Measurements from ENCODE around the gene DESI2. TPM values are rescaled to one million over a fixed set of nuclear protein-coding genes. Genes with fewer than 3 reads are reported as not detected.

The DESI2 gene
- total and polyA plus RNA-seq, 2 experiments from 2014 or later: 43.9 to 65.9 TPM

GRCh38 chr1:244642526-244642925 lies 10.4 kb upstream of the DESI2 start:
- H2AFZ ChIP-seq: no peak overlapping the region
- no peak overlapping the region for H3K9ac ChIP-seq
- no peaks in the 10 kb centered on the region for H3K9me3 ChIP-seq (ENCODE audit: low read depth)
- no peaks in the 10 kb centered on the region for H3K36me3 ChIP-seq (ENCODE audit: low read depth)
- H3K4me3 ChIP-seq: no peak overlapping the region
- no peak for TF ChIP-seq EZH2 (IDR thresholded peaks at IDR 0.05; ENCODE audit: insufficient read depth, poor library complexity, severe bottlenecking)
- TF ChIP-seq EZH2phosphoT487 (IDR thresholded peaks at IDR 0.05; ENCODE audit: insufficient read depth, low read depth): no peak
- no peaks in the 10 kb centered on the region for H4K20me1 ChIP-seq (ENCODE audit: insufficient read depth)
- in situ Hi-C loops (cut with MboI): no loop called here
- H3K27ac ChIP-seq: no peak overlapping the region
- 75 to 82% methylated on average over 14 to 16 of the region's 16 CpGs for WGBS, 2 experiments (ENCODE audit: low coverage in 1 of 2, low lambda C conversion rate in 2 of 2, missing lambda C conversion rate in 2 of 2)
- H3K4me2 ChIP-seq (ENCODE audit: unreplicated experiment): no peak overlapping the region
- no peaks in the 10 kb centered on the region for H3F3A ChIP-seq (ENCODE audit: insufficient read depth)
- H3K79me2 ChIP-seq (ENCODE audit: insufficient read depth): no peaks in the 10 kb centered on the region
- no peak for DNase-seq
- no peaks in the 10 kb centered on the region for H3K4me1 ChIP-seq (ENCODE audit: insufficient read depth)
- H3K27me3 ChIP-seq (replicated peaks; ENCODE audit: insufficient read depth): no peaks in the 10 kb centered on the region
- H3K9me2 ChIP-seq (ENCODE audit: insufficient read depth): no peaks in the 10 kb centered on the region

GRCh38 chr1:244642988-244643387 lies 9.9 kb upstream of the DESI2 start:
- no peaks in the 10 kb centered on the region for H3K9me2 ChIP-seq (ENCODE audit: insufficient read depth)

GRCh38 chr1:244645414-244645813 lies 7.5 kb upstream of the DESI2 start:
- no peak overlapping the region for H3K4me3 ChIP-seq
- H3K4me1 ChIP-seq (ENCODE audit: insufficient read depth): no peaks in the 10 kb centered on the region
- H3F3A ChIP-seq (ENCODE audit: insufficient read depth): no peaks in the 10 kb centered on the region
- H3K27me3 ChIP-seq (replicated peaks; ENCODE audit: insufficient read depth): no peaks in the 10 kb centered on the region
- TF ChIP-seq EZH2 (IDR thresholded peaks at IDR 0.05; ENCODE audit: insufficient read depth, poor library complexity, severe bottlenecking): no peak
- no peak for TF ChIP-seq EZH2phosphoT487 (IDR thresholded peaks at IDR 0.05; ENCODE audit: insufficient read depth, low read depth)
- no peak overlapping the region for H3K27ac ChIP-seq
- H3K9me3 ChIP-seq (ENCODE audit: low read depth): no peaks in the 10 kb centered on the region
- 46 to 50% methylated on average over 6 of the region's 6 CpGs for WGBS, 2 experiments (ENCODE audit: low coverage in 1 of 2, low lambda C conversion rate in 2 of 2, missing lambda C conversion rate in 2 of 2)
- no peak overlapping the region for H3K4me2 ChIP-seq (ENCODE audit: unreplicated experiment)
- H3K9me2 ChIP-seq (ENCODE audit: insufficient read depth): no peaks in the 10 kb centered on the region
- no peaks in the 10 kb centered on the region for H3K79me2 ChIP-seq (ENCODE audit: insufficient read depth)
- no peak for DNase-seq
- in situ Hi-C loops (cut with MboI): no loop called here
- H2AFZ ChIP-seq: no peak overlapping the region
- no peak overlapping the region for H3K9ac ChIP-seq
- no peaks in the 10 kb centered on the region for H3K36me3 ChIP-seq (ENCODE audit: low read depth)
- no peaks in the 10 kb centered on the region for H4K20me1 ChIP-seq (ENCODE audit: insufficient read depth)

More at GRCh38 chr1:244642988-244643387, 9.9 kb upstream of the DESI2 start:
- Histone ChIP-seq H4K20me1 (ENCODE audit: insufficient read depth) (no peaks in the 10 kb centered on the region), H2AFZ (no peak overlapping the region), H3K4me3 (no peak overlapping the region), H3K9ac (no peak overlapping the region), H3K4me1 (ENCODE audit: insufficient read depth) (no peaks in the 10 kb centered on the region), H3K27me3 (replicated peaks; ENCODE audit: insufficient read depth) (no peaks in the 10 kb centered on the region), H3F3A (ENCODE audit: insufficient read depth) (no peaks in the 10 kb centered on the region), H3K27ac (no peak overlapping the region), H3K79me2 (ENCODE audit: insufficient read depth) (no peaks in the 10 kb centered on the region), H3K4me2 (ENCODE audit: unreplicated experiment) (no peak overlapping the region), H3K36me3 (ENCODE audit: low read depth) (no peaks in the 10 kb centered on the region), H3K9me3 (ENCODE audit: low read depth) (no peaks in the 10 kb centered on the region)
- no peak for DNase-seq
- TF ChIP-seq EZH2phosphoT487 (IDR thresholded peaks at IDR 0.05; ENCODE audit: insufficient read depth, low read depth) (no peak), EZH2 (IDR thresholded peaks at IDR 0.05; ENCODE audit: insufficient read depth, poor library complexity, severe bottlenecking) (no peak)
- WGBS, 2 experiments (ENCODE audit: low coverage in 1 of 2, low lambda C conversion rate in 2 of 2, missing lambda C conversion rate in 2 of 2): 72 to 78% methylated on average over 14 of the region's 14 CpGs
- in situ Hi-C loops (cut with MboI): no loop called here

- WGBS, 2 experiments (ENCODE audit: low coverage in 1 of 2, low lambda C conversion rate in 2 of 2, missing lambda C conversion rate in 2 of 2): 37 to 45% methylated on average over 6 of the region's 6 CpGs
- Histone ChIP-seq H2AFZ (no peak overlapping the region), H3K27ac (no peak overlapping the region), H3K4me3 (no peak overlapping the region), H3K4me2 (ENCODE audit: unreplicated experiment) (no peak overlapping the region), H3F3A (ENCODE audit: insufficient read depth) (no peaks in the 10 kb centered on the region), H3K9me2 (ENCODE audit: insufficient read depth) (no peaks in the 10 kb centered on the region), H3K36me3 (ENCODE audit: low read depth) (no peaks in the 10 kb centered on the region), H3K79me2 (ENCODE audit: insufficient read depth) (no peaks in the 10 kb centered on the region), H4K20me1 (ENCODE audit: insufficient read depth) (no peaks in the 10 kb centered on the region), H3K9me3 (ENCODE audit: low read depth) (no peaks in the 10 kb centered on the region), H3K27me3 (replicated peaks; ENCODE audit: insufficient read depth) (no peaks in the 10 kb centered on the region), H3K9ac (no peak overlapping the region), H3K4me1 (ENCODE audit: insufficient read depth) (no peaks in the 10 kb centered on the region)
- DNase-seq: no peak
- in situ Hi-C loops (cut with MboI): no loop called here
- no peak for TF ChIP-seq EZH2phosphoT487 (IDR thresholded peaks at IDR 0.05; ENCODE audit: insufficient read depth, low read depth)
- no peak for TF ChIP-seq EZH2 (IDR thresholded peaks at IDR 0.05; ENCODE audit: insufficient read depth, poor library complexity, severe bottlenecking)
Measured at GRCh38 chr1:244645890-244646289, 7.0 kb upstream of the DESI2 start.

- H2AFZ ChIP-seq: no peak overlapping the region
Measured at GRCh38 chr1:244647819-244648218, 5.1 kb upstream of the DESI2 start.

More at GRCh38 chr1:244647819-244648218, 5.1 kb upstream of the DESI2 start:
- H4K20me1 ChIP-seq (ENCODE audit: insufficient read depth): no peaks in the 10 kb centered on the region
- in situ Hi-C loops (cut with MboI): no loop called here
- no peaks in the 10 kb centered on the region for H3K9me2 ChIP-seq (ENCODE audit: insufficient read depth)
- H3K36me3 ChIP-seq (ENCODE audit: low read depth): no peaks in the 10 kb centered on the region
- H3K27me3 ChIP-seq (replicated peaks; ENCODE audit: insufficient read depth): no peaks in the 10 kb centered on the region
- no peaks in the 10 kb centered on the region for H3K79me2 ChIP-seq (ENCODE audit: insufficient read depth)
- no peak overlapping the region for H3K4me2 ChIP-seq (ENCODE audit: unreplicated experiment)
- no peaks in the 10 kb centered on the region for H3F3A ChIP-seq (ENCODE audit: insufficient read depth)
- no peak overlapping the region for H3K4me3 ChIP-seq
- 0 out of 2 replicates have a peak, but pooled peaks cover 3% of the 10 kb centered on the region for H3K4me1 ChIP-seq (ENCODE audit: insufficient read depth)
- no peak overlapping the region for H3K27ac ChIP-seq
- TF ChIP-seq EZH2phosphoT487 (IDR thresholded peaks at IDR 0.05; ENCODE audit: insufficient read depth, low read depth): no peak
- TF ChIP-seq EZH2 (IDR thresholded peaks at IDR 0.05; ENCODE audit: insufficient read depth, poor library complexity, severe bottlenecking): no peak
- DNase-seq: no peak
- no peaks in the 10 kb centered on the region for H3K9me3 ChIP-seq (ENCODE audit: low read depth)
- WGBS, 2 experiments (ENCODE audit: low coverage in 1 of 2, low lambda C conversion rate in 2 of 2, missing lambda C conversion rate in 2 of 2): 68 to 81% methylated on average over 6 of the region's 6 CpGs
- H3K9ac ChIP-seq: no peak overlapping the region
